ENCODE results near the gene PKNOX2.

DNA sequence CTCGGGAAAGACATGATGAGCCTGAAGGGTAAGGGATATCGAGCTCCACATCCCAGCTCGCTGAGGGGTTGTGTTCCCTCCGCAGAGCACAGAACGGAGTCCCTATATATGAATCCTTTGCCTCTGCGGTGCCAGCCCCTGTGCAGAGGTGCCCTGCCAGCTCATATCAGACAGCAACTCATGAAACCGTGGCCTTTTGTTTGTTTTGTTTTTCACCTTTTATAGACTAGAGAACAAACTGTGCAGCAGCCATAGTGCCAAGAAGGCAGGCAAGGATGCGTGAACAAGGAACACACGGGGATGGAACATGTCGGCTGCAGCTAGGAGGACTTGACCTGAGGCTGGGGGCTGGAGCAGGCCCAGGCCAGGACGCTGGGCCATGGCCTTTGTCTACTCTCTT is 109.8 kb downstream of the PKNOX2 start:
- TF ChIP-seq CTCF (IDR thresholded peaks at IDR 0.05; ENCODE audit: borderline replicate concordance, extremely low read depth, low read length, poor library complexity, severe bottlenecking) = no peak
- no peak for TF ChIP-seq EZH2 (IDR thresholded peaks at IDR 0.05; ENCODE audit: borderline replicate concordance, low read depth, low read length, severe bottlenecking)
